B cell (primary cell): ENCODE measurements around the gene PGA3. TPM values are rescaled to one million over a fixed set of nuclear protein-coding genes. Genes with fewer than 3 reads are reported as not detected.
"Not testable (repeated sequence)": the region's sequence is repeated elsewhere in the genome, so short reads cannot be mapped to it uniquely, and the experiment has no call there.

Experiments
- ATAC-seq: fragments of 200-7000 bp; cut with Tn5 transposase; one replicate; pipeline ENCODE4 v1.10.0; 2021; ENCODE audit warnings: low read depth, mild to moderate bottlenecking, moderate number of reproducible peaks, moderate library complexity
- CTCF ChIA-PET: fragments of 350-600 bp; sonication (Branson Sonifier 250); formaldehyde crosslinking; loops from one replicate; lab custom pipeline; 2021; ENCODE audit warnings: antibody characterized with exemption, inconsistent platforms; lab: Charles Lee
- POLR2A ChIA-PET: fragments of 350-600 bp; sonication (Branson Sonifier 250); formaldehyde crosslinking; loops from one replicate; lab custom pipeline; 2021; ENCODE audit warnings: antibody characterized with exemption; lab: Charles Lee
- DNase-seq: peaks from one replicate; pipeline ENCODE4 v3.0.0; 2013
- H2AFZ ChIP-seq: 2 replicates; pipeline ENCODE4 v1.6.1; 2012; ENCODE audit warnings: mild to moderate bottlenecking, low read depth, low read length; ENCODE audit not compliant: insufficient read depth, poor library complexity, severe bottlenecking
- H3K27ac ChIP-seq, 2 donors: 1 replicate in 1 of 2; 2 replicates in 1 of 2; pipeline ENCODE4 v1.5.1; 2012 to 2013; ENCODE audit warnings: low read length in 2 of 2, mild to moderate bottlenecking in 2 of 2, moderate library complexity in 1 of 2
- H3K27me3 ChIP-seq, 4 experiments: fragments of 200-600 bp in 1 of 4; sonication (generic) in 1 of 4; replicated peaks in 1 of 4; 1 replicate in 2 of 4; 2 replicates in 2 of 4; pipeline versions ENCODE4 v1.6.1 to v1.7.0; 2013 to 2016; ENCODE audit warnings: low read length in 3 of 4, mild to moderate bottlenecking in 2 of 4, mixed read lengths in 1 of 4, moderate library complexity in 1 of 4; ENCODE audit not compliant: insufficient read depth in 4 of 4, control insufficient read depth in 3 of 4; ENCODE audit errors: control extremely low read depth in 1 of 4
- H3K36me3 ChIP-seq, 2 experiments: replicated peaks in 1 of 2; 1 replicate in 1 of 2; 2 replicates in 1 of 2; pipeline versions ENCODE4 v1.6.1 to v1.7.1; 2013; ENCODE audit warnings: low read length in 1 of 2; ENCODE audit not compliant: insufficient read depth in 2 of 2, control insufficient read depth in 1 of 2; ENCODE audit errors: control extremely low read depth in 1 of 2, extremely low read depth in 1 of 2
- H3K4me1 ChIP-seq, 2 donors: fragments of 200-600 bp in 1 of 2; sonication (generic) in 1 of 2; 1 replicate in 1 of 2; 2 replicates in 1 of 2; pipeline versions ENCODE4 v1.5.1 to v1.6.1; 2013 to 2017; ENCODE audit warnings: low read length in 2 of 2; ENCODE audit not compliant: control insufficient read depth in 2 of 2, insufficient read depth in 2 of 2
- H3K4me2 ChIP-seq: replicated peaks from 2 replicates; pipeline ENCODE3; 2012; ENCODE audit warnings: mild to moderate bottlenecking, low read depth, low read length; ENCODE audit not compliant: poor library complexity, severe bottlenecking
- H3K4me3 ChIP-seq, 5 experiments: fragments of 200-600 bp in 1 of 5; sonication (generic) in 1 of 5; 1 replicate in 3 of 5; 2 replicates in 2 of 5; pipeline versions ENCODE4 v1.5.1 to v1.7.0; 2011 to 2016; ENCODE audit warnings: low read length in 4 of 5, mild to moderate bottlenecking in 4 of 5, low read depth in 2 of 5, control low read depth in 1 of 5, moderate library complexity in 1 of 5; ENCODE audit not compliant: insufficient read depth in 1 of 5; ENCODE audit errors: control extremely low read depth in 1 of 5, extremely low read depth in 1 of 5
- H3K79me2 ChIP-seq: fragments of 200-600 bp; sonication (generic); one replicate; pipeline ENCODE4 v1.6.0; 2016; ENCODE audit warnings: low read length; ENCODE audit not compliant: control insufficient read depth, insufficient read depth
- H3K9ac ChIP-seq: fragments of 200-600 bp; sonication (generic); 2 replicates; pipeline ENCODE4 v1.6.1; 2017; ENCODE audit warnings: mild to moderate bottlenecking, low read length, moderate library complexity
- H3K9me3 ChIP-seq, 3 donors: one replicate each; pipeline versions ENCODE4 v1.6.1 to v1.7.1; 2013; ENCODE audit warnings: low read length in 2 of 3; ENCODE audit not compliant: control insufficient read depth in 2 of 3, insufficient read depth in 1 of 3; ENCODE audit errors: control extremely low read depth in 1 of 3
- H4K20me1 ChIP-seq: 2 replicates; pipeline ENCODE4 v1.6.0; 2012; ENCODE audit warnings: mild to moderate bottlenecking, low read length; ENCODE audit not compliant: insufficient read depth, control insufficient read depth, poor library complexity, severe bottlenecking
- H3K27ac Mint-ChIP-seq: one replicate; pipeline ENCODE4 v1.8.0; 2021; ENCODE audit warnings: mixed read lengths
- H3K27me3 Mint-ChIP-seq: one replicate; pipeline ENCODE4 v1.8.0; 2021; ENCODE audit warnings: mixed read lengths
- H3K4me1 Mint-ChIP-seq: one replicate; pipeline ENCODE4 v1.8.0; 2021; ENCODE audit warnings: mixed read lengths
- H3K4me3 Mint-ChIP-seq: one replicate; pipeline ENCODE4 v1.8.0; 2021; ENCODE audit warnings: mixed read lengths
- H3K9me3 Mint-ChIP-seq: one replicate; pipeline ENCODE4 v1.8.0; 2022; ENCODE audit warnings: mixed read lengths; ENCODE audit not compliant: insufficient read depth
- EZH2 ChIP-seq: IDR thresholded peaks from 2 replicates; pipeline ENCODE4 v1.6.1; 2012; ENCODE audit warnings: borderline replicate concordance, low read depth, mild to moderate bottlenecking, moderate library complexity, low read length; ENCODE audit not compliant: insufficient read depth, poor library complexity, severe bottlenecking
- WGBS: methylation state at CpG from one replicate; pipeline ENCODE4 v1.1.5; 2013; ENCODE audit warnings: missing lambda C conversion rate; ENCODE audit not compliant: insufficient coverage; 5-methylcytosine and 5-hydroxymethylcytosine counted together
- intact Hi-C: fragments of 100-400 bp; cut with micrococcal nuclease; formaldehyde crosslinking; loops from one replicate; pipeline ENCODE4 v1.10.0; 2022
- polyA plus RNA-seq: library from polyadenylated mRNA; depleted of rRNA; stranded (reverse); fragments of >200 nt; gene quantifications from 2 replicates; pipeline ENCODE4 v1.2.3, GENCODE V29; 2012
- total RNA-seq, 2 donors: library from RNA; stranded (reverse); fragments of 120-200 nt in 1 of 2; gene quantifications; 1 replicate in 1 of 2; 2 replicates in 1 of 2; pipeline versions ENCODE4 v1.2.3 to v1.2.4, GENCODE V29; 2013 to 2022
- TF ChIP-seq, protein P1 (sequence below): fragments of 200-600 bp; IDR thresholded peaks from one replicate; pipeline ENCODE4 v1.8.0; 2022; ENCODE audit warnings: antibody characterized with exemption, mild to moderate bottlenecking

The PGA3 gene
- total and polyA plus RNA-seq, 2 donors (not counting 1 experiment from before 2014, with no cell fraction given) = not detected

DNA sequence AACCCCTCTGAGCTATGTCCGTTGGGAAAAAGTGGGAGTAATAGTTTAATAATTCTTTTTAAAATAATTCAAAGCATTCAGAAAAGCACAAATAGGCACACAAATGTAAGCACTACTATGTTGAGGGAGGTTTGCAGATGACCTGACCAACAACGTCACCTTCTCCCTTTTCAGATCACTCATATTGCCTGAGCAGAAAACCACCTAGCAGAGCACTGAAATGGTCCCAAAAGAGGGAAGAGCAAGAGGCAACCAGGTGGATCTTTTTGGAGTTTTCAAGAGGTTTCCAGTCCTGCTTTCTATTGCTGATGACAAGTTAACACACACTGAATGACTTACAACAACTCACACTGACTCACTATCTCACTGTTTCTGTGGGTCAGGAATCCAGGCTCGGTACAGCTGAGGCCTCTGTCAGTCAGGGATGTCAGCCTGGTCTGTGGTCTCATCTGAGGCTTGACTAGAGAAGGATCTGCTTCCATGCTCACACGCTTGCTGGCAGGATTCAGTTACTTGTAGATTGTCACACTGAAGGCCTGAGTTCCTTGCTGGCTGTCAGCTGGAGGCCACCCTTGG is 4.3 kb upstream of the PGA3 start:
- Mint-ChIP-seq H3K27me3 (peaks cover 32% of the 10 kb centered on the region), H3K4me1 (no peaks in the 10 kb centered on the region), H3K9me3 (no peaks in the 10 kb centered on the region), H3K4me3 (no peak overlapping the region), H3K27ac (no peak overlapping the region)
- H3K79me2 ChIP-seq = no peaks in the 10 kb centered on the region
- H3K9ac ChIP-seq = no peak overlapping the region
- ATAC-seq = no peak
- no peaks in the 10 kb centered on the region for H3K9me3 ChIP-seq
- no peak overlapping the region for H3K4me3 ChIP-seq
- no peak for DNase-seq
- POLR2A ChIA-PET = no interaction called here
- CTCF ChIA-PET = no interaction called here
- H3K36me3 ChIP-seq = no peaks in the 10 kb centered on the region
- H3K4me1 ChIP-seq = no peaks in the 10 kb centered on the region
- no peaks in the 10 kb centered on the region for H4K20me1 ChIP-seq
- WGBS = 100% methylated on average over 1 of the region's 4 CpGs
- no peak overlapping the region for H3K4me2 ChIP-seq
- no peak overlapping the region for H2AFZ ChIP-seq
- H3K27me3 ChIP-seq = peaks cover 0 to 3% (median 0%) of the 10 kb centered on the region in 4 experiments
- H3K27ac ChIP-seq = no peak overlapping the region
- intact Hi-C loops = no loop called here
- TF ChIP-seq, protein P1, sequence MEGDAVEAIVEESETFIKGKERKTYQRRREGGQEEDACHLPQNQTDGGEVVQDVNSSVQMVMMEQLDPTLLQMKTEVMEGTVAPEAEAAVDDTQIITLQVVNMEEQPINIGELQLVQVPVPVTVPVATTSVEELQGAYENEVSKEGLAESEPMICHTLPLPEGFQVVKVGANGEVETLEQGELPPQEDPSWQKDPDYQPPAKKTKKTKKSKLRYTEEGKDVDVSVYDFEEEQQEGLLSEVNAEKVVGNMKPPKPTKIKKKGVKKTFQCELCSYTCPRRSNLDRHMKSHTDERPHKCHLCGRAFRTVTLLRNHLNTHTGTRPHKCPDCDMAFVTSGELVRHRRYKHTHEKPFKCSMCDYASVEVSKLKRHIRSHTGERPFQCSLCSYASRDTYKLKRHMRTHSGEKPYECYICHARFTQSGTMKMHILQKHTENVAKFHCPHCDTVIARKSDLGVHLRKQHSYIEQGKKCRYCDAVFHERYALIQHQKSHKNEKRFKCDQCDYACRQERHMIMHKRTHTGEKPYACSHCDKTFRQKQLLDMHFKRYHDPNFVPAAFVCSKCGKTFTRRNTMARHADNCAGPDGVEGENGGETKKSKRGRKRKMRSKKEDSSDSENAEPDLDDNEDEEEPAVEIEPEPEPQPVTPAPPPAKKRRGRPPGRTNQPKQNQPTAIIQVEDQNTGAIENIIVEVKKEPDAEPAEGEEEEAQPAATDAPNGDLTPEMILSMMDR = no peak
- TF ChIP-seq EZH2 = no peak

DNA sequence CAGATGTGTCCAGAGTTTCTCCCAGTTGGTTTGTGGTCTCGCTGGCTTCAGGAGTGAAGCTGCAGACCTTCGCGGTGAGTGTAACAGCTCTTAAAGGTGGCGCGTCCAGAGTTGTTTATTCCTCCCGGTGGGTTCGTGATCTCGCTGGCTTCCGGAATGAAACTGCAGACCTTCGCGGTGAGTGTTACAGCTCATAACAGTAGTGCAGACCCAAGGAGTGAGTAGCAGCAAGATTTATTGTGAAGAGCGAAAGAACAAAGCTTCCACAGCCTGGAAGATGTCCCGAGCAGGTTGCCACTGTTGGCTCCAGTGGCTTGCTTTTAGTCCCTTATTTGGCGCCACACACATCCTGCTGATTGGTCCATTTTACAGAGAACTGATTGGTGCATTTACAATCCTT is 1.8 kb upstream of the PGA3 start:
- Histone ChIP-seq H2AFZ (no peak overlapping the region), H3K36me3 (no peaks in the 10 kb centered on the region), H3K27ac (no peak overlapping the region), H3K4me1 (no peaks in the 10 kb centered on the region), H3K27me3 (peaks cover 0 to 3% (median 0%) of the 10 kb centered on the region in 4 experiments), H3K4me3 (no peak overlapping the region), H3K9ac (no peak overlapping the region), H3K79me2 (no peaks in the 10 kb centered on the region), H4K20me1 (no peaks in the 10 kb centered on the region), H3K4me2 (no peak overlapping the region), H3K9me3 (no peaks in the 10 kb centered on the region)
- intact Hi-C loops = no loop called here
- Mint-ChIP-seq H3K4me1 (no peaks in the 10 kb centered on the region), H3K27ac (no peak overlapping the region), H3K4me3 (no peak overlapping the region), H3K9me3 (no peaks in the 10 kb centered on the region), H3K27me3 (peaks cover 26% of the 10 kb centered on the region)
- ChIA-PET CTCF (interaction anchor here (0.6 kb wide), 2 partner anchors 92 to 816 kb away, joined by 3 read pairs; no protein-coding TSS in a partner anchor), POLR2A (interaction anchor here (0.7 kb wide), 1 partner anchor 424 kb away, joined by 8 read pairs; no protein-coding TSS in a partner anchor)
- TF ChIP-seq, protein P1 = no peak
- TF ChIP-seq EZH2 = no peak
- DNase-seq (no peak), ATAC-seq (no peak)
- WGBS = 94% methylated on average over 13 of the region's 14 CpGs

DNA sequence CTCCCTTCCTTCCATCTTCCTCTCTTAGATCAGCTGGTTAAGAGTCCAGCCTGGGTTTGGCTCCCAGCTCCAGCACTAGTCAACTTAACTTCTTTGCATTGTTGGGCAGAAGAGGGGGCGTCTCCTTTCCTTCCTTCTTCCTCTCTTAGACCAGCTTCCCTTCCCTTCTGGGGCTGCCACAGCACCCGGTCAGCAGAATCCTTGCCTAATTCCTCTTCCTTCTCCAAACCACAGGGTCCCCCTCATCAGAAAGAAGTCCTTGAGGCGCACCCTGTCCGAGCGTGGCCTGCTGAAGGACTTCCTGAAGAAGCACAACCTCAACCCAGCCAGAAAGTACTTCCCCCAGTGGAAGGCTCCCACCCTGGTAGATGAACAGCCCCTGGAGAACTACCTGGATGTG is 558 bp downstream of the PGA3 start:
- H3K4me1 Mint-ChIP-seq, POLR2A ChIA-PET, H4K20me1 ChIP-seq, H3K4me3 ChIP-seq, H3K9me3 Mint-ChIP-seq, H3K27ac ChIP-seq, H3K27ac Mint-ChIP-seq, CTCF ChIA-PET, H3K4me2 ChIP-seq, intact Hi-C loops, ATAC-seq, DNase-seq, H3K36me3 ChIP-seq, H3K4me1 ChIP-seq, H3K4me3 Mint-ChIP-seq, H3K9ac ChIP-seq, H3K27me3 ChIP-seq, H3K9me3 ChIP-seq, H3K79me2 ChIP-seq, H2AFZ ChIP-seq: not testable (repeated sequence)
- H3K27me3 Mint-ChIP-seq = peaks cover 19% of the 10 kb centered on the region
- no CpG with 5 or more reads among the region's 5 CpGs for WGBS
